GM13976 (cell line): ENCODE results near the gene MYRF.

Experiments
- DNase-seq: peaks from one replicate; pipeline ENCODE4 v3.0.0; 2012; ENCODE audit warnings: low spot score
- CTCF ChIP-seq: IDR thresholded peaks from 2 replicates; pipeline ENCODE4 v1.5.1; 2012; ENCODE audit warnings: borderline replicate concordance, mild to moderate bottlenecking; ENCODE audit not compliant: insufficient read depth; ENCODE audit errors: extremely low read depth, missing control alignments, control extremely low read depth
- in situ Hi-C: fragments of 300-500 bp; cut with MboI; formaldehyde crosslinking; loops from one replicate; pipeline ENCODE4 v1.12.0; 2022; ENCODE audit warnings: low sequenced_read_pairs, mixed read lengths, inconsistent platforms; ENCODE audit not compliant: unreplicated experiment

The MYRF gene

DNA sequence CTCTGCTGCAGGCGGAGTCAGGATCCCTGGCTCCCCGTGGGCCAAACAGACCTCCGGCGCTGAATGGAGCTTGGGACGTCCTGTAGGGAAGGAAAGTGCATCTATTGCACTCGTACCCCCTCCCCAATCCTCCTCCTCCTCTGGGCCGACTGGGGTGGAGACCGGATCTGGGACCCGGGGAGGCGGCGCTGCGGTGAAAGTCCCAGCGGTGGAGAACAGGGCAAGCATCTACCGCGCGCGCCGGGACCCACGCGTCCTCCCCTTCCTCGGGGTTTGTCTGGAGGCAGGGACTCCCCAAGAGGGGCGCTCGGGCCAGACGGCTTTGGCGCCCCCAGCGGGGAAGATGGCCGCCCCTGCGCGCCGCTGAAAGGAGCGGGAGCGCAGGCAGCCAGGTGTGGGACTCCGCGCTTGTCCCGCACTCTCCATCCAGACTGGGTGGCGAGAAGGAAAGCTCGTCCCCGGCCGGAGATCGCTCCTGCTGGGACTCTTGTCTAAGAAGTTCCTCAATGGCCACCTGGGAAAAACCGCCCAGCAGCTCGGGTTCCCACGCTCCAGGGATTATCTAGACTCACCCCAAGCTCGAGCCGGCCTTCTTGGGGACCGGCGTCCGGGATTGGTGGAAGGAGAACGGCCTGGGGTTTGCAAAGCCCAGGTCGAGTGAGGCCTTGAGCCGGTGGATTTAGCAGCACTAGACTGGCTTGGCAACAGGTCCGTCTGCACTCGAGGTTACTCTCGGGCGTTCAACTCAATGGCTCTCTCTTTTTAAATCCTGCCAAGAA lies 76.4 kb downstream of the MYRF start:
- peak; percentile 68 for TF ChIP-seq CTCF
- in situ Hi-C loops, result no loop called here

GRCh38 chr11:61829806-61830205 lies 77.4 kb downstream of the MYRF start:
- no peak for DNase-seq
- in situ Hi-C loops, result no loop called here
- TF ChIP-seq CTCF, result no peak

More for the DNA sequence above, 76.4 kb downstream of the MYRF start:
- peak; percentile 81 for DNase-seq

GRCh38 chr11:61830237-61831105 lies 78.0 kb downstream of the MYRF start:
- DNase-seq, result no peak
- in situ Hi-C loops, result no loop called here
- TF ChIP-seq CTCF, result no peak

- in situ Hi-C loops, result no loop called here
- DNase-seq, result no peak
- no peak for TF ChIP-seq CTCF
These were observed 79.8 kb downstream of the MYRF start for GRCh38 chr11:61832207-61832606.

DNA sequence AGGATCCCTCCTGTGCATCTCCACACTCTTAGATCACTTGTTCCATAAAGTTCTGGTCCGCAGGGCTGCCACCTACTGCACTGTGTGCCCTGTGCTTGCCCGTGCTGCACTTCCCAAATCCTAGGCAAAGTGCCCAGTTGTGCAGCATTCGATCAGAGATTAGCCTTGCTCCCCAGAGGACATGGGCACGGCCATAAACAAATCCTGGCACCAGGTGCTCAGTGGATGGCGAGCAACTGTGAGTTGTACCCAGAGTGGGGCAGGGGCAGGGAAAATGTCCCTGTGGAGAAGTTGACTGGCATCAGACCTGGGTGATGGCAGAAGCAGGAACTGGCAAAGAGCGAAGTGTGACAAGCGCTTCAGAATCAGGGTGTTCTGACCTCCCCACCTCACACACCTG lies 80.3 kb downstream of the MYRF start:
- TF ChIP-seq CTCF, result no peak
- DNase-seq, result no peak
- in situ Hi-C loops, result no loop called here

DNA sequence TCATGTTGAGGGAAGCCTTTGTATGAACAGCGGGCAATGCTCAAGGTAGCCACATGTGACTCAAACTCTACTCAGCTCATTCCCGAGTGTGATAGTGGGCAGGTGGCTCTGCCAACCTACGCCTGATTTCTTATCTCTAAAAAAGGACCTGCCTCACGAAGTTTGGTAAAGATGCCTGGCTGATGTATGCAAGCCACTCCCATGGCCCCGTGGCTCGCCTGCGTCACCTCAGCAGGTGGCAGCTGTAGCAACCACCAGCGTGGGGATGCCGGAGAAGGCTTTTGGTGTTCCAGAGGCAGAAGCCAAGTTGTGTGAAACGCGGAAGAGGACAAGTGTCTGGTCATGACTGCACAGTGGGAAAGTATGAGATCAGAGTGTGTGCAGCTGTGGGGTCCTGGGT lies 81.0 kb downstream of the MYRF start:
- no peak for DNase-seq
- no peak for TF ChIP-seq CTCF
- in situ Hi-C loops, result no loop called here
